T-cell (primary cell): ENCODE measurements around the gene PLS3. TPM values are rescaled to one million over a fixed set of nuclear protein-coding genes. Genes with fewer than 3 reads are reported as not detected.
A peak's percentile ranks its signal among the peaks of the same experiment; 100 is the strongest.

Experiments
- ATAC-seq, 4 experiments: fragments of 200-7000 bp in 3 of 4; fragments of 150-1000 bp in 1 of 4; cut with Tn5 transposase; replicated peaks in 1 of 4; 1 replicate in 3 of 4; 2 replicates in 1 of 4; pipeline ENCODE4 v1.10.0; 2021; ENCODE audit warnings: moderate library complexity in 3 of 4, mild to moderate bottlenecking in 2 of 4, moderate number of reproducible peaks in 1 of 4
- CTCF ChIA-PET, 2 donors: fragments of 300-600 bp; sonication (Branson Sonifier 250); formaldehyde crosslinking; loops; one replicate each; lab custom pipeline; 2022; ENCODE audit warnings: antibody characterized with exemption in 2 of 2; lab: Charles Lee
- POLR2A ChIA-PET, 2 donors: fragments of 300-600 bp; sonication (Branson Sonifier 250); formaldehyde crosslinking; loops; one replicate each; lab custom pipeline; 2022; ENCODE audit warnings: antibody characterized with exemption in 2 of 2; lab: Charles Lee
- DNase-seq, 35 experiments: peaks; one replicate each; pipeline versions ENCODE4 v3.0.0 to v3.0.0-alpha.2; 2013 to 2023
- H3K27ac ChIP-seq: one replicate; pipeline ENCODE4 v1.5.1; 2013; ENCODE audit warnings: low read length
- H3K27me3 ChIP-seq, 2 experiments: replicated peaks in 1 of 2; 1 replicate in 1 of 2; 2 replicates in 1 of 2; pipeline versions ENCODE4 v1.6.1 to v1.7.0; 2013; ENCODE audit warnings: low read length in 1 of 2, mixed read lengths in 1 of 2; ENCODE audit not compliant: control insufficient read depth in 2 of 2, insufficient read depth in 2 of 2; ENCODE audit errors: extremely low read depth in 1 of 2
- H3K36me3 ChIP-seq, 2 donors: 1 replicate in 1 of 2; 2 replicates in 1 of 2; pipeline versions ENCODE4 v1.6.1 to v1.7.0; 2013; ENCODE audit warnings: low read length in 1 of 2; ENCODE audit not compliant: control insufficient read depth in 2 of 2, insufficient read depth in 1 of 2; ENCODE audit errors: extremely low read depth in 1 of 2
- H3K4me1 ChIP-seq, 2 experiments: 1 replicate in 1 of 2; 2 replicates in 1 of 2; pipeline versions ENCODE4 v1.6.1 to v1.7.0; 2013; ENCODE audit warnings: low read length in 2 of 2, mixed read lengths in 1 of 2; ENCODE audit not compliant: insufficient read depth in 2 of 2, control insufficient read depth in 1 of 2; ENCODE audit errors: extremely low read depth in 1 of 2
- H3K4me3 ChIP-seq, 2 donors: 1 replicate in 1 of 2; 2 replicates in 1 of 2; pipeline versions ENCODE4 v1.5.1 to v1.7.0; 2013; ENCODE audit warnings: mild to moderate bottlenecking in 2 of 2, low read length in 1 of 2, moderate library complexity in 1 of 2; ENCODE audit not compliant: control insufficient read depth in 1 of 2; ENCODE audit errors: extremely low read depth in 1 of 2
- H3K9me3 ChIP-seq: 2 replicates; pipeline ENCODE4 v1.7.0; 2013
- H3K27ac Mint-ChIP-seq, 2 donors: one replicate each; pipeline ENCODE4 v1.8.0; 2020 to 2021; ENCODE audit warnings: mild to moderate bottlenecking in 2 of 2, mixed read lengths in 2 of 2
- H3K27me3 Mint-ChIP-seq, 2 donors: one replicate each; pipeline ENCODE4 v1.8.0; 2021 to 2022; ENCODE audit warnings: mixed read lengths in 2 of 2
- H3K36me3 Mint-ChIP-seq: one replicate; pipeline ENCODE4 v1.8.0; 2021; ENCODE audit warnings: mixed read lengths
- H3K4me1 Mint-ChIP-seq, 3 donors: one replicate each; pipeline ENCODE4 v1.8.0; 2020 to 2022; ENCODE audit warnings: mixed read lengths in 3 of 3, mild to moderate bottlenecking in 1 of 3
- H3K4me3 Mint-ChIP-seq, 3 donors: one replicate each; pipeline ENCODE4 v1.8.0; 2020 to 2022; ENCODE audit warnings: mild to moderate bottlenecking in 3 of 3, mixed read lengths in 3 of 3, moderate library complexity in 3 of 3
- H3K9me3 Mint-ChIP-seq, 3 donors: one replicate each; pipeline ENCODE4 v1.8.0; 2020 to 2022; ENCODE audit warnings: mixed read lengths in 3 of 3
- WGBS: methylation state at CpG from one replicate; pipeline ENCODE4 v1.1.5; 2013; ENCODE audit warnings: missing lambda C conversion rate; ENCODE audit not compliant: insufficient coverage; 5-methylcytosine and 5-hydroxymethylcytosine counted together
- total RNA-seq, 35 experiments: library from RNA in 6 of 35; stranded (reverse) in 6 of 35; fragments of 120-200 nt in 1 of 35; gene quantifications; one replicate each; pipeline versions ENCODE4 v1.2.1 to v1.2.4 and lab custom pipeline; 2013 to 2026

Gene PLS3, protein sequence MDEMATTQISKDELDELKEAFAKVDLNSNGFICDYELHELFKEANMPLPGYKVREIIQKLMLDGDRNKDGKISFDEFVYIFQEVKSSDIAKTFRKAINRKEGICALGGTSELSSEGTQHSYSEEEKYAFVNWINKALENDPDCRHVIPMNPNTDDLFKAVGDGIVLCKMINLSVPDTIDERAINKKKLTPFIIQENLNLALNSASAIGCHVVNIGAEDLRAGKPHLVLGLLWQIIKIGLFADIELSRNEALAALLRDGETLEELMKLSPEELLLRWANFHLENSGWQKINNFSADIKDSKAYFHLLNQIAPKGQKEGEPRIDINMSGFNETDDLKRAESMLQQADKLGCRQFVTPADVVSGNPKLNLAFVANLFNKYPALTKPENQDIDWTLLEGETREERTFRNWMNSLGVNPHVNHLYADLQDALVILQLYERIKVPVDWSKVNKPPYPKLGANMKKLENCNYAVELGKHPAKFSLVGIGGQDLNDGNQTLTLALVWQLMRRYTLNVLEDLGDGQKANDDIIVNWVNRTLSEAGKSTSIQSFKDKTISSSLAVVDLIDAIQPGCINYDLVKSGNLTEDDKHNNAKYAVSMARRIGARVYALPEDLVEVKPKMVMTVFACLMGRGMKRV
- total RNA-seq = 1 to 10 TPM in 1 of 5 donors, under 1 TPM in 4; 0.30 to 1.3 (median 0.73) TPM
- 1.0 TPM for total RNA-seq (2013)
- 0 to 4.4 (median 0.72) reads per million in 29 experiments for total RNA-seq (lab: John Stamatoyannopoulos, UW)

GRCh38 chrX:115560978-115561604, at the start of gene PLS3:
Gene PLS3, plus strand, starts transcription at chrX:115561174. Its CDS starts 49,077 bp downstream, at chrX:115610251.
- Histone ChIP-seq H3K27ac (no peak within 1 kb of the TSS), H3K4me3 (peak within 1 kb of the TSS in 1 of 2 donors; percentile 52), H3K27me3 (peaks cover 3 to 19% of the 10 kb centered on the region in 2 experiments), H3K36me3 (no peaks in the 10 kb centered on the region), H3K9me3 (no peaks in the 10 kb centered on the region), H3K4me1 (peaks cover 0 to 6% of the 10 kb centered on the region in 2 experiments)
- peak within 1 kb of the TSS in 2 of 3 donors; percentile 46 to 58 for H3K4me3 Mint-ChIP-seq
- DNase-seq (peak in 3 of 35 experiments; percentile 0 to 4 (median 2)), ATAC-seq (peak in 1 of 4 experiments; percentile 43)
- ChIA-PET CTCF (no interaction called here), POLR2A (no interaction called here)
- H3K36me3 Mint-ChIP-seq = no peaks in the 10 kb centered on the region
- 2% methylated on average over 19 of the region's 40 CpGs for WGBS
- H3K4me1 Mint-ChIP-seq = peaks cover 0 to 3% (median 0%) of the 10 kb centered on the region in 3 donors
- H3K27me3 Mint-ChIP-seq = peaks cover 6 to 50% of the 10 kb centered on the region in 2 donors
- H3K9me3 Mint-ChIP-seq = no peaks in the 10 kb centered on the region
- no peak within 1 kb of the TSS for H3K27ac Mint-ChIP-seq

GRCh38 chrX:115518113-115518512, 42.9 kb upstream of the PLS3 start:
- H3K4me3 ChIP-seq = no peak overlapping the region
- no peaks in the 10 kb centered on the region for H3K9me3 Mint-ChIP-seq
- H3K27ac Mint-ChIP-seq = no peak overlapping the region
- no peak overlapping the region for H3K27ac ChIP-seq
- ATAC-seq (no peak), DNase-seq (no peak)
- no peaks in the 10 kb centered on the region for H3K27me3 ChIP-seq
- no peaks in the 10 kb centered on the region for H3K4me1 ChIP-seq
- POLR2A ChIA-PET = no interaction called here
- no peaks in the 10 kb centered on the region for H3K36me3 ChIP-seq
- H3K27me3 Mint-ChIP-seq = peaks cover 0 to 25% of the 10 kb centered on the region in 2 donors
- CTCF ChIA-PET = no interaction called here
- H3K4me1 Mint-ChIP-seq = peaks cover 0 to 5% (median 0%) of the 10 kb centered on the region in 3 donors
- no peaks in the 10 kb centered on the region for H3K9me3 ChIP-seq
- H3K36me3 Mint-ChIP-seq = no peaks in the 10 kb centered on the region
- no CpG with 5 or more reads among the region's 2 CpGs for WGBS
- no peak overlapping the region for H3K4me3 Mint-ChIP-seq

- Histone ChIP-seq H3K4me3 (no peak overlapping the region), H3K4me1 (no peaks in the 10 kb centered on the region), H3K9me3 (no peaks in the 10 kb centered on the region), H3K27ac (no peak overlapping the region), H3K27me3 (no peaks in the 10 kb centered on the region), H3K36me3 (no peaks in the 10 kb centered on the region)
- Mint-ChIP-seq H3K4me3 (no peak overlapping the region), H3K9me3 (no peaks in the 10 kb centered on the region), H3K4me1 (peaks cover 0 to 5% (median 0%) of the 10 kb centered on the region in 3 donors), H3K27ac (no peak overlapping the region), H3K27me3 (peaks cover 0 to 14% of the 10 kb centered on the region in 2 donors), H3K36me3 (no peaks in the 10 kb centered on the region)
- no CpG with 5 or more reads among the region's 1 CpG for WGBS
- no peak for DNase-seq
- ATAC-seq = no peak
- ChIA-PET POLR2A (no interaction called here), CTCF (no interaction called here)
Measured at GRCh38 chrX:115521741-115522140, 39.2 kb upstream of the PLS3 start.

- Mint-ChIP-seq H3K27ac (no peak overlapping the region), H3K4me3 (no peak overlapping the region), H3K4me1 (peaks cover 0 to 5% (median 0%) of the 10 kb centered on the region in 3 donors)
Measured at GRCh38 chrX:115522952-115523351, 38.0 kb upstream of the PLS3 start.

DNA sequence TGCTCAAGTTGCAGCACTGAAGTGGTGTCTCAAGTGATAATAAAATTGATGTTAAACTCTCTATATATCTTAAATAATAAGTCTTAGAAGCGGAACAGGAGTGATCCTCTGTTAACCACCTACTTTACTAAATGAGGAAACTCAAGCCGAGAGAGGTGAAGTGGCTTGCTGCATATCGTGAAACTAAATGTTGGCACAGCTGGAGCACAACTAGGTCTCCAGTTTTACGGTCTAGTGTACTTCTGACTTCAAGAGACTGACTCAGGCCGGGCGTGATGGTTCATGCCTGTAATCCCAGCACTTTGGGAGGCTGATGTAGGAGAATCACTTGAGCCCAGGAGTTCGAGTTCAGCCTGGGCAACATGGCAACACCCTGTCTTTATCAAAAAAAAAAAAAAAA, 35.5 kb upstream of the PLS3 start:
- H3K27ac ChIP-seq = no peak overlapping the region
- no peaks in the 10 kb centered on the region for H3K36me3 ChIP-seq
- H3K36me3 Mint-ChIP-seq = no peaks in the 10 kb centered on the region
- no peak overlapping the region for H3K27ac Mint-ChIP-seq
- H3K4me1 Mint-ChIP-seq = peaks cover 0 to 4% (median 0%) of the 10 kb centered on the region in 3 donors
- no peaks in the 10 kb centered on the region for H3K4me1 ChIP-seq
- H3K4me3 Mint-ChIP-seq = no peak overlapping the region
- H3K27me3 ChIP-seq = no peaks in the 10 kb centered on the region
- ChIA-PET POLR2A (no interaction called here), CTCF (no interaction called here)
- no peaks in the 10 kb centered on the region for H3K9me3 ChIP-seq
- DNase-seq = no peak
- H3K27me3 Mint-ChIP-seq = peaks cover 0 to 23% of the 10 kb centered on the region in 2 donors
- WGBS = no CpG with 5 or more reads among the region's 7 CpGs
- no peak for ATAC-seq
- H3K4me3 ChIP-seq = no peak overlapping the region
- H3K9me3 Mint-ChIP-seq = no peaks in the 10 kb centered on the region

More at GRCh38 chrX:115522952-115523351, 38.0 kb upstream of the PLS3 start:
- no peaks in the 10 kb centered on the region for H3K36me3 ChIP-seq
- H3K27ac ChIP-seq = no peak overlapping the region
- ChIA-PET POLR2A (interaction anchor here in 1 of 2 donors (0.6 kb wide), 1 partner anchor 55 kb away, joined by 3 read pairs; no protein-coding TSS in a partner anchor), CTCF (no interaction called here)
- no peaks in the 10 kb centered on the region for H3K9me3 ChIP-seq
- H3K27me3 Mint-ChIP-seq = peaks cover 0 to 20% of the 10 kb centered on the region in 2 donors
- ATAC-seq (no peak), DNase-seq (no peak)
- no peak overlapping the region for H3K4me3 ChIP-seq
- no peaks in the 10 kb centered on the region for H3K36me3 Mint-ChIP-seq
- H3K9me3 Mint-ChIP-seq = no peaks in the 10 kb centered on the region
- no peaks in the 10 kb centered on the region for H3K27me3 ChIP-seq
- no peaks in the 10 kb centered on the region for H3K4me1 ChIP-seq

DNA sequence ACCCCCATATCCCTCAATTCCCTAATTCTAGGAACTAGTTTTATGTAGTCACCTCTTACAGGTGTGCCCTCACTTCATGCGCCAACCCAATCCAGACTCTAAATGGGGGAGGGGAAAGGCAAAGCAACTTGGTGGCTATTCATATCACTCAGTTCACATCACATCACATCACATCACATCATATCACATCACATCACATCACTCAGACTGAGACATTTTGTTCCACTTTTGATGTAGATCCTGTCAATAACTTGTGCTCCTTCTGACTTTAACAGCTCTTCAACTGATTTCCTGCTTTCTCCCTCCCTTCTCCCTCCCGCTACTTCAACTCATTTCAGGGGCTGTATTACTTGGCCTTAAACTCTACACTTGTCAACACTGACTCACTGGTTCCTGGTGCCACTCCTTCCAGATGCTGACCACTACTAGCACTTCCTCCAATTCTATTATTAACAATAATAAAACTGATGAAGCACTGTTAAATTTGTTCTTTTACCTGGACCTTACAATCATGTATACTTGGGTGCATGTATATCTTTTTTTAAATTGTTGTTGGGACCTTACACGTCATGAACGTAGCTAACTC, 29.1 kb upstream of the PLS3 start:
- Histone ChIP-seq H3K9me3 (no peaks in the 10 kb centered on the region), H3K4me3 (no peak overlapping the region), H3K27me3 (no peaks in the 10 kb centered on the region), H3K27ac (no peak overlapping the region), H3K4me1 (no peaks in the 10 kb centered on the region), H3K36me3 (no peaks in the 10 kb centered on the region)
- H3K36me3 Mint-ChIP-seq = no peaks in the 10 kb centered on the region
- CTCF ChIA-PET = no interaction called here
- no CpG with 5 or more reads among the region's 4 CpGs for WGBS
- H3K4me1 Mint-ChIP-seq = no peaks in the 10 kb centered on the region
- no peak overlapping the region for H3K27ac Mint-ChIP-seq
- DNase-seq (no peak), ATAC-seq (no peak)
- H3K27me3 Mint-ChIP-seq = peaks cover 0 to 27% of the 10 kb centered on the region in 2 donors
- H3K4me3 Mint-ChIP-seq = no peak overlapping the region
- H3K9me3 Mint-ChIP-seq = no peaks in the 10 kb centered on the region
- POLR2A ChIA-PET = no interaction called here
